HG03432 (cell line): ENCODE results near the gene ATP4B.
"Not testable (repeated sequence)": the region's sequence is repeated elsewhere in the genome, so short reads cannot be mapped to it uniquely, and the experiment has no call there.

Experiments used
- ATAC-seq: cut with Tn5 transposase; IDR thresholded peaks from one replicate; pipeline ENCODE4 v1.9.1; 2021; ENCODE audit warnings: mild to moderate bottlenecking, moderate library complexity; ENCODE audit not compliant: unreplicated experiment

The ATP4B gene

GRCh38 chr13:113627136-113627535 lies 30.9 kb downstream of the ATP4B start:
- ATAC-seq: no peak

GRCh38 chr13:113625965-113626721 lies 31.9 kb downstream of the ATP4B start:
- ATAC-seq: no peak

- not testable (repeated sequence) for ATAC-seq
Observed at GRCh38 chr13:113624640-113625304, 33.2 kb downstream of the ATP4B start.

GRCh38 chr13:113624235-113624587 lies 33.8 kb downstream of the ATP4B start:
- no peak for ATAC-seq

GRCh38 chr13:113623491-113624234 lies 34.3 kb downstream of the ATP4B start:
- ATAC-seq: no peak

GRCh38 chr13:113622791-113623490 lies 35.1 kb downstream of the ATP4B start:
- ATAC-seq: no peak

- not testable (repeated sequence) for ATAC-seq
Observed at GRCh38 chr13:113621986-113622550, 35.9 kb downstream of the ATP4B start.

GRCh38 chr13:113621498-113621897 lies 36.5 kb downstream of the ATP4B start:
- not testable (repeated sequence) for ATAC-seq

- ATAC-seq: no peak
Observed at GRCh38 chr13:113621046-113621445, 37.0 kb downstream of the ATP4B start.

GRCh38 chr13:113620036-113620796 lies 37.8 kb downstream of the ATP4B start:
- ATAC-seq: no peak

GRCh38 chr13:113618455-113618854 lies 39.5 kb downstream of the ATP4B start:
- ATAC-seq: no peak

GRCh38 chr13:113617961-113618360 lies 40.0 kb downstream of the ATP4B start:
- no peak for ATAC-seq

GRCh38 chr13:113616991-113617749 lies 40.8 kb downstream of the ATP4B start:
- ATAC-seq: no peak

GRCh38 chr13:113616281-113616906 lies 41.6 kb downstream of the ATP4B start:
- ATAC-seq: no peak

GRCh38 chr13:113613789-113614379 lies 44.1 kb downstream of the ATP4B start:
- ATAC-seq: no peak

- no peak for ATAC-seq
Observed at GRCh38 chr13:113612607-113613006, 45.4 kb downstream of the ATP4B start.

- ATAC-seq: no peak
Observed at GRCh38 chr13:113611996-113612395, 46.0 kb downstream of the ATP4B start.

- no peak for ATAC-seq
Observed at GRCh38 chr13:113610266-113610665, 47.7 kb downstream of the ATP4B start.

GRCh38 chr13:113609616-113610015 lies 48.4 kb downstream of the ATP4B start:
- no peak for ATAC-seq
